ENCODE results near the gene PLCL1. TPM values are rescaled to one million over a fixed set of nuclear protein-coding genes. Genes with fewer than 3 reads are reported as not detected.
A peak's percentile ranks its signal among the peaks of the same experiment; 100 is the strongest.

The PLCL1 gene
- total RNA-seq, 2 donors from 2014 or later = 24.9 to 27.2 TPM

- Mint-ChIP-seq H3K27ac (peak overlapping the region; percentile 99), H3K36me3 (ENCODE audit: low read depth) (peaks cover 3% of the 10 kb centered on the region), H3K4me1 (peaks cover 59% of the 10 kb centered on the region), H3K4me3 (no peak overlapping the region), H3K27me3 (no peaks in the 10 kb centered on the region)
- DNase-seq (no peak), ATAC-seq (no peak)
- H3K9me3 ChIP-seq (ENCODE audit: control insufficient read depth, low read length, poor library complexity, severe bottlenecking) = no peaks in the 10 kb centered on the region
These were observed 46.6 kb downstream of the PLCL1 start for GRCh38 chr2:197850882-197851450.

GRCh38 chr2:197851451-197851850, 47.1 kb downstream of the PLCL1 start:
- Mint-ChIP-seq H3K27ac (peak overlapping the region; percentile 99), H3K4me3 (no peak overlapping the region), H3K36me3 (ENCODE audit: low read depth) (peaks cover 3% of the 10 kb centered on the region), H3K4me1 (peaks cover 56% of the 10 kb centered on the region), H3K27me3 (no peaks in the 10 kb centered on the region)
- ATAC-seq (no peak), DNase-seq (no peak)
- H3K9me3 ChIP-seq (ENCODE audit: control insufficient read depth, low read length, poor library complexity, severe bottlenecking) = no peaks in the 10 kb centered on the region

GRCh38 chr2:197852108-197852507, 47.7 kb downstream of the PLCL1 start:
- Mint-ChIP-seq H3K27ac (no peak overlapping the region), H3K4me3 (no peak overlapping the region), H3K4me1 (peaks cover 50% of the 10 kb centered on the region), H3K36me3 (ENCODE audit: low read depth) (peaks cover 3% of the 10 kb centered on the region), H3K27me3 (no peaks in the 10 kb centered on the region)
- no peak for ATAC-seq
- H3K9me3 ChIP-seq (ENCODE audit: control insufficient read depth, low read length, poor library complexity, severe bottlenecking) = no peaks in the 10 kb centered on the region
- no peak for DNase-seq

- peak overlapping the region; percentile 29 for H3K27ac Mint-ChIP-seq
- peaks cover 3% of the 10 kb centered on the region for H3K36me3 Mint-ChIP-seq (ENCODE audit: low read depth)
- no peaks in the 10 kb centered on the region for H3K9me3 ChIP-seq (ENCODE audit: control insufficient read depth, low read length, poor library complexity, severe bottlenecking)
- no peak overlapping the region for H3K4me3 Mint-ChIP-seq
- DNase-seq (no peak), ATAC-seq (no peak)
- H3K27me3 Mint-ChIP-seq = no peaks in the 10 kb centered on the region
- peaks cover 38% of the 10 kb centered on the region for H3K4me1 Mint-ChIP-seq
These were observed 49.2 kb downstream of the PLCL1 start for GRCh38 chr2:197853549-197853948.

GRCh38 chr2:197857476-197858107, 53.2 kb downstream of the PLCL1 start:
- Mint-ChIP-seq H3K4me3 (no peak overlapping the region), H3K27ac (no peak overlapping the region), H3K36me3 (ENCODE audit: low read depth) (peaks cover 2% of the 10 kb centered on the region), H3K27me3 (no peaks in the 10 kb centered on the region), H3K4me1 (peaks cover 20% of the 10 kb centered on the region)
- ATAC-seq (no peak), DNase-seq (no peak)
- no peaks in the 10 kb centered on the region for H3K9me3 ChIP-seq (ENCODE audit: control insufficient read depth, low read length, poor library complexity, severe bottlenecking)

GRCh38 chr2:197858607-197859140, 54.3 kb downstream of the PLCL1 start:
- Mint-ChIP-seq H3K4me1 (peaks cover 14% of the 10 kb centered on the region), H3K36me3 (ENCODE audit: low read depth) (peaks cover 2% of the 10 kb centered on the region), H3K4me3 (no peak overlapping the region), H3K27ac (no peak overlapping the region), H3K27me3 (no peaks in the 10 kb centered on the region)
- no peak for DNase-seq
- ATAC-seq = no peak
- H3K9me3 ChIP-seq (ENCODE audit: control insufficient read depth, low read length, poor library complexity, severe bottlenecking) = no peaks in the 10 kb centered on the region

- DNase-seq = no peak
- peaks cover 15% of the 10 kb centered on the region for H3K4me1 Mint-ChIP-seq
- no peak overlapping the region for H3K4me3 Mint-ChIP-seq
- H3K27me3 Mint-ChIP-seq = no peaks in the 10 kb centered on the region
- no peaks in the 10 kb centered on the region for H3K9me3 ChIP-seq (ENCODE audit: control insufficient read depth, low read length, poor library complexity, severe bottlenecking)
- H3K36me3 Mint-ChIP-seq (ENCODE audit: low read depth) = peaks cover 2% of the 10 kb centered on the region
- no peak overlapping the region for H3K27ac Mint-ChIP-seq
- no peak for ATAC-seq
These were observed 58.0 kb downstream of the PLCL1 start for GRCh38 chr2:197862246-197862955.

GRCh38 chr2:197863744-197864143, 59.4 kb downstream of the PLCL1 start:
- peak; percentile 44 for ATAC-seq
- H3K4me1 Mint-ChIP-seq = peaks cover 24% of the 10 kb centered on the region
- DNase-seq = no peak

GRCh38 chr2:197866455-197866854, 62.1 kb downstream of the PLCL1 start:
- H3K9me3 ChIP-seq (ENCODE audit: control insufficient read depth, low read length, poor library complexity, severe bottlenecking) = no peaks in the 10 kb centered on the region
- no peak for ATAC-seq
- Mint-ChIP-seq H3K27ac (peak overlapping the region; percentile 95), H3K36me3 (ENCODE audit: low read depth) (no peaks in the 10 kb centered on the region), H3K4me3 (no peak overlapping the region), H3K4me1 (peaks cover 37% of the 10 kb centered on the region), H3K27me3 (no peaks in the 10 kb centered on the region)
- DNase-seq = no peak

More at GRCh38 chr2:197863744-197864143, 59.4 kb downstream of the PLCL1 start:
- Mint-ChIP-seq H3K27ac (no peak overlapping the region), H3K4me3 (no peak overlapping the region), H3K36me3 (ENCODE audit: low read depth) (peaks cover 2% of the 10 kb centered on the region), H3K27me3 (no peaks in the 10 kb centered on the region)
- H3K9me3 ChIP-seq (ENCODE audit: control insufficient read depth, low read length, poor library complexity, severe bottlenecking) = no peaks in the 10 kb centered on the region

GRCh38 chr2:197867033-197867432, 62.6 kb downstream of the PLCL1 start:
- DNase-seq = no peak
- peak overlapping the region; percentile 95 for H3K27ac Mint-ChIP-seq
- peaks cover 41% of the 10 kb centered on the region for H3K4me1 Mint-ChIP-seq
- no peaks in the 10 kb centered on the region for H3K36me3 Mint-ChIP-seq (ENCODE audit: low read depth)
- no peaks in the 10 kb centered on the region for H3K27me3 Mint-ChIP-seq
- H3K9me3 ChIP-seq (ENCODE audit: control insufficient read depth, low read length, poor library complexity, severe bottlenecking) = no peaks in the 10 kb centered on the region
- no peak for ATAC-seq
- no peak overlapping the region for H3K4me3 Mint-ChIP-seq

- no peaks in the 10 kb centered on the region for H3K9me3 ChIP-seq (ENCODE audit: control insufficient read depth, low read length, poor library complexity, severe bottlenecking)
- DNase-seq (no peak), ATAC-seq (no peak)
- peak overlapping the region; percentile 95 for H3K27ac Mint-ChIP-seq
- no peak overlapping the region for H3K4me3 Mint-ChIP-seq
- H3K27me3 Mint-ChIP-seq = no peaks in the 10 kb centered on the region
- H3K36me3 Mint-ChIP-seq (ENCODE audit: low read depth) = no peaks in the 10 kb centered on the region
- H3K4me1 Mint-ChIP-seq = peaks cover 41% of the 10 kb centered on the region
These were observed 63.2 kb downstream of the PLCL1 start for GRCh38 chr2:197867624-197868023.

GRCh38 chr2:197868206-197868605, 63.8 kb downstream of the PLCL1 start:
- peaks cover 41% of the 10 kb centered on the region for H3K4me1 Mint-ChIP-seq
- DNase-seq (no peak), ATAC-seq (no peak)
- no peaks in the 10 kb centered on the region for H3K9me3 ChIP-seq (ENCODE audit: control insufficient read depth, low read length, poor library complexity, severe bottlenecking)
- H3K27me3 Mint-ChIP-seq = no peaks in the 10 kb centered on the region
- H3K4me3 Mint-ChIP-seq = peak overlapping the region; percentile 49
- H3K27ac Mint-ChIP-seq = peak overlapping the region; percentile 95
- H3K36me3 Mint-ChIP-seq (ENCODE audit: low read depth) = no peaks in the 10 kb centered on the region

- Mint-ChIP-seq H3K27ac (peak overlapping the region; percentile 95), H3K27me3 (no peaks in the 10 kb centered on the region)
These were observed 64.6 kb downstream of the PLCL1 start for GRCh38 chr2:197869041-197869440.

More at GRCh38 chr2:197869041-197869440, 64.6 kb downstream of the PLCL1 start:
- no peaks in the 10 kb centered on the region for H3K36me3 Mint-ChIP-seq (ENCODE audit: low read depth)
- H3K4me1 Mint-ChIP-seq = peaks cover 41% of the 10 kb centered on the region
- no peak for DNase-seq
- no peaks in the 10 kb centered on the region for H3K9me3 ChIP-seq (ENCODE audit: control insufficient read depth, low read length, poor library complexity, severe bottlenecking)
- H3K4me3 Mint-ChIP-seq = peak overlapping the region; percentile 49
- no peak for ATAC-seq
